IMR-90 (cell line): ENCODE results near the gene DCST2. TPM values are rescaled to one million over a fixed set of nuclear protein-coding genes. Genes with fewer than 3 reads are reported as not detected.
A peak's percentile ranks its signal among the peaks of the same experiment; 100 is the strongest.

Experiments used
- ATAC-seq: fragments of 200-7000 bp; cut with Tn5 transposase; 2 replicates; pipeline ENCODE4 v1.9.1; 2020; ENCODE audit warnings: low read depth, mild to moderate bottlenecking, moderate library complexity
- BruUV-seq: library from RNA; stranded (reverse); fragments of 400-500 nt; replicated peaks from 2 replicates; lab custom pipeline; 2021; lab: Mats Ljungman, UMichigan
- CTCF ChIA-PET: fragments of 300-600 bp; formaldehyde crosslinking; extraction: SDS; loops from one replicate; lab custom pipeline; 2021; ENCODE audit warnings: antibody characterized with exemption; lab: Yijun Ruan, JAX
- POLR2A ChIA-PET: fragments of 300-600 bp; sonication (Branson Sonifier 250); formaldehyde crosslinking; loops from one replicate; lab custom pipeline; 2022; ENCODE audit warnings: antibody characterized with exemption; ENCODE audit not compliant: unreplicated experiment; lab: Charles Lee
- DNase-seq: peaks from one replicate; pipeline ENCODE4 v3.0.0; 2013
- H2AFZ ChIP-seq: replicated peaks from 2 replicates; pipeline ENCODE3; 2013; ENCODE audit warnings: low read length, mild to moderate bottlenecking; ENCODE audit not compliant: poor library complexity
- H2AK5ac ChIP-seq: 2 replicates; pipeline ENCODE4 v1.6.1; 2013; ENCODE audit warnings: low read depth, low read length, inconsistent platforms
- H2AK9ac ChIP-seq: replicated peaks from 2 replicates; pipeline ENCODE3; 2013; ENCODE audit warnings: mild to moderate bottlenecking, low read depth, low read length, moderate library complexity; ENCODE audit not compliant: poor library complexity
- H2BK120ac ChIP-seq: 2 replicates; pipeline ENCODE4 v1.6.1; 2013; ENCODE audit warnings: low read depth, low read length, inconsistent platforms
- H2BK15ac ChIP-seq: 3 replicates; pipeline ENCODE4 v1.6.1; 2013; ENCODE audit warnings: low read depth, low read length, inconsistent platforms
- H2BK20ac ChIP-seq: 2 replicates; pipeline ENCODE4 v1.6.1; 2013; ENCODE audit warnings: low read depth, mild to moderate bottlenecking, inconsistent platforms, low read length, moderate library complexity
- H2BK5ac ChIP-seq: 2 replicates; pipeline ENCODE4 v1.6.1; 2013; ENCODE audit warnings: mild to moderate bottlenecking, low read depth, low read length, inconsistent platforms; ENCODE audit not compliant: poor library complexity, severe bottlenecking
- H3K14ac ChIP-seq: replicated peaks from 2 replicates; pipeline ENCODE4 v1.6.1; 2013; ENCODE audit warnings: low read depth, low read length, inconsistent platforms
- H3K18ac ChIP-seq: 2 replicates; pipeline ENCODE4 v1.6.1; 2013; ENCODE audit warnings: low read depth, low read length, control low read depth
- H3K23ac ChIP-seq: 2 replicates; pipeline ENCODE4 v1.6.1; 2013; ENCODE audit warnings: low read depth, low read length, inconsistent platforms
- H3K27ac ChIP-seq: 2 replicates; pipeline ENCODE4 v1.5.1; 2013; ENCODE audit warnings: mild to moderate bottlenecking, control low read depth, low read length; ENCODE audit not compliant: insufficient read depth
- H3K27me3 ChIP-seq: 2 replicates; pipeline ENCODE4 v1.6.1; 2013; ENCODE audit warnings: low read length; ENCODE audit not compliant: control insufficient read depth, insufficient read depth
- H3K36me3 ChIP-seq: 2 replicates; pipeline ENCODE4 v1.6.1; 2013; ENCODE audit warnings: low read length, mixed read lengths; ENCODE audit not compliant: control insufficient read depth, insufficient read depth
- H3K4ac ChIP-seq: 2 replicates; pipeline ENCODE4 v1.6.1; 2013; ENCODE audit warnings: low read depth, low read length, inconsistent platforms
- H3K4me1 ChIP-seq: 2 replicates; pipeline ENCODE4 v1.6.1; 2013; ENCODE audit warnings: low read length, mixed read lengths; ENCODE audit not compliant: control insufficient read depth, insufficient read depth
- H3K4me2 ChIP-seq: 2 replicates; pipeline ENCODE4 v1.6.1; 2013; ENCODE audit warnings: low read depth, mild to moderate bottlenecking, control low read depth, low read length, moderate library complexity
- H3K4me3 ChIP-seq: 2 replicates; pipeline ENCODE4 v1.5.1; 2013; ENCODE audit warnings: low read depth, mild to moderate bottlenecking, control low read depth, low read length, moderate library complexity; ENCODE audit not compliant: insufficient read depth
- H3K56ac ChIP-seq: 2 replicates; pipeline ENCODE4 v1.6.1; 2013; ENCODE audit warnings: low read length, inconsistent platforms; ENCODE audit not compliant: insufficient read depth; ENCODE audit errors: extremely low read depth
- H3K79me1 ChIP-seq, 2 experiments: 2 replicates each; pipeline ENCODE4 v1.6.1; 2013; ENCODE audit warnings: low read length in 2 of 2, inconsistent platforms in 1 of 2, low read depth in 1 of 2
- H3K9ac ChIP-seq: 2 replicates; pipeline ENCODE4 v1.6.1; 2013; ENCODE audit warnings: low read depth, low read length, control low read depth
- H3K9me1 ChIP-seq: 2 replicates; pipeline ENCODE4 v1.6.1; 2013; ENCODE audit warnings: low read length, inconsistent platforms; ENCODE audit not compliant: insufficient read depth
- H3K9me3 ChIP-seq: 2 replicates; pipeline ENCODE4 v1.6.1; 2013; ENCODE audit warnings: low read length; ENCODE audit not compliant: control insufficient read depth, insufficient read depth
- H4K20me1 ChIP-seq: 2 replicates; pipeline ENCODE4 v1.6.1; 2013; ENCODE audit warnings: low read length, inconsistent platforms; ENCODE audit not compliant: insufficient read depth
- H4K5ac ChIP-seq: 2 replicates; pipeline ENCODE4 v1.6.1; 2013; ENCODE audit warnings: mild to moderate bottlenecking, low read depth, low read length, control low read depth
- H4K8ac ChIP-seq, 2 experiments: 2 replicates each; pipeline ENCODE4 v1.6.1; 2013; ENCODE audit warnings: low read depth in 2 of 2, low read length in 2 of 2, control low read depth in 1 of 2, inconsistent platforms in 1 of 2
- H4K91ac ChIP-seq: 2 replicates; pipeline ENCODE4 v1.6.1; 2013; ENCODE audit warnings: low read depth, low read length, inconsistent platforms; ENCODE audit not compliant: insufficient read depth
- BHLHE40 ChIP-seq: fragments of 150-350 bp; IDR thresholded peaks from 2 replicates; pipeline ENCODE4 v1.6.1; 2016; ENCODE audit warnings: mild to moderate bottlenecking, low read depth, low read length
- CHD1 ChIP-seq: IDR thresholded peaks from 2 replicates; pipeline ENCODE4 v1.6.1; 2012; ENCODE audit warnings: low read depth, low read length, improper control_type of control experiment
- FOS ChIP-seq: fragments of 150-350 bp; IDR thresholded peaks from 2 replicates; pipeline ENCODE4 v1.6.1; 2016; ENCODE audit warnings: low read depth, low read length
- MAZ ChIP-seq: IDR thresholded peaks from 2 replicates; pipeline ENCODE4 v1.6.1; 2012; ENCODE audit warnings: low read depth, mild to moderate bottlenecking, low read length, improper control_type of control experiment, moderate library complexity, borderline replicate concordance
- MXI1 ChIP-seq: IDR thresholded peaks from 2 replicates; pipeline ENCODE4 v1.6.1; 2012; ENCODE audit warnings: low read depth, mild to moderate bottlenecking, low read length, moderate library complexity, borderline replicate concordance
- NFE2L2 ChIP-seq: fragments of 150-350 bp; IDR thresholded peaks from 2 replicates; pipeline ENCODE4 v1.6.1; 2016; ENCODE audit warnings: low read depth, mild to moderate bottlenecking, low read length
- POLR2A ChIP-seq: IDR thresholded peaks from 2 replicates; pipeline ENCODE4 v1.6.1; 2012; ENCODE audit warnings: mild to moderate bottlenecking, low read depth, low read length
- RAD21 ChIP-seq: IDR thresholded peaks from 2 replicates; pipeline ENCODE4 v1.6.1; 2012; ENCODE audit warnings: low read length, improper control_type of control experiment
- RCOR1 ChIP-seq: IDR thresholded peaks from 2 replicates; pipeline ENCODE4 v1.6.1; 2012; ENCODE audit warnings: mild to moderate bottlenecking, low read length, improper control_type of control experiment; ENCODE audit not compliant: insufficient replicate concordance
- RFX5 ChIP-seq: IDR thresholded peaks from 2 replicates; pipeline ENCODE4 v1.8.0; 2012; ENCODE audit warnings: low read depth, mild to moderate bottlenecking, low read length, moderate library complexity
- SMC3 ChIP-seq: fragments of 150-350 bp; IDR thresholded peaks from 2 replicates; pipeline ENCODE4 v1.6.1; 2016; ENCODE audit warnings: low read depth, mild to moderate bottlenecking, antibody characterized with exemption, low read length, moderate library complexity
- WGBS, 2 experiments: methylation state at CpG; one replicate each; pipeline versions ENCODE4 v1.1.5 to v1.1.7; 2013; ENCODE audit warnings: missing lambda C conversion rate in 2 of 2; ENCODE audit not compliant: insufficient read length in 1 of 2; ENCODE audit errors: extremely low coverage in 2 of 2; 5-methylcytosine and 5-hydroxymethylcytosine counted together
- dilution Hi-C: fragments of 300-500 bp; cut with HindIII; formaldehyde crosslinking; loops from one replicate; pipeline ENCODE4 v1.14.3; 2018; ENCODE audit warnings: low sequenced_read_pairs; ENCODE audit not compliant: unreplicated experiment
- in situ Hi-C: fragments of 300-500 bp; cut with MboI; formaldehyde crosslinking; loops from 3 replicates; pipeline ENCODE4 v1.14.3; 2019; ENCODE audit warnings: low sequenced_read_pairs, inconsistent platforms, mixed read lengths
- intact Hi-C: fragments of 100-400 bp; cut with micrococcal nuclease; formaldehyde crosslinking; loops from 2 replicates; pipeline ENCODE4 v1.10.0; 2022
- polyA plus RNA-seq, 3 experiments: library from polyadenylated mRNA; depleted of rRNA; stranded (reverse); fragments of >200 nt; gene quantifications; 2 replicates each; pipeline ENCODE4 v1.2.3, GENCODE V29; 2012; ENCODE audit warnings: low replicate concordance in 1 of 3
- total RNA-seq: library from RNA; depleted of rRNA; stranded (reverse); fragments of >200 nt; gene quantifications from 2 replicates; pipeline ENCODE4 v1.2.3, GENCODE V29; 2012
- TF ChIP-seq, protein P1 (sequence below): fragments of 150-350 bp; IDR thresholded peaks from 2 replicates; pipeline ENCODE4 v1.6.1; 2016; ENCODE audit warnings: low read depth, mild to moderate bottlenecking, low read length, moderate library complexity, borderline replicate concordance
- TF ChIP-seq, protein P2 (sequence below): conservative IDR thresholded peaks from 2 replicates; pipeline ENCODE4 v1.5.1; 2012; ENCODE audit warnings: mild to moderate bottlenecking, low read depth, low read length, improper control_type of control experiment
- TF ChIP-seq, protein P3 (sequence below): fragments of 150-350 bp; IDR thresholded peaks from 2 replicates; pipeline ENCODE4 v1.6.1; 2017; ENCODE audit warnings: mild to moderate bottlenecking, antibody characterized with exemption, low read length, low read depth

Gene DCST2
- total and polyA plus RNA-seq, 2 of the 4 experiments (the other 2 are of a cell fraction), result 0.14 TPM; not detected in 1

DNA sequence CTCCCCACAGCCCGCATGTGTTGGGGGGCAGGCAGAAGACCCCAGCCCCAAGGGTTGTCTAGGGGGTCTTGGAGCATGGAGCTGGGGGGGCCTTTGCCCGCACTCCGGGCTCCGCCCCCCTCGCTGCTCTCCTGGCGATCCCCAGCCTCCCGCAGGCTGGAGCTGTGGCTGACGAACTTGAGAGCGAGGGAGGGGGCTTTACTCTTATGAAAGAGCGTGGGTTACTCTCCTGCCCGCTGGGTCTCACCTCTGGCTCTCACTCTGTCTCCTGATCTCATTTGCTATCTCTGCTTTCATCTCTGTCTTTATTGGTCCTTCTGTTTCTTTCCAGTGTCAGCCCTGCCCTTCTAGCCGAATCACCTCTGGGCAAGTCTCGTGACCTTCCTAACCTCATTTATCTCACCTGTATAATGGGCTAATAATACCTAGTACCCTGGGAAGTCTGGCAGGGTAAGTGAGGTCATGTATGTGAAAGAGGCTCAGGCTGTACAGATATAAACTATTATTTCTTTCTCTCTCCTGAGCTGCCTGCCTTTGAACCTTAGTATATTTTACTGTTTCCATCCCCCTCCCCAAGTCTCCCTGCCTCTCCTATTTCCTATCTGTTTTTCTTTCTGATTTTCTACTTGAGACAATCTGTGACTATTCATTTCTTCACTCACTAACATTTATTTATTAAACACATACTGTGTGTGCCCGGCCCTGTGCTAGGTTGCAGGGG lies 30.7 kb upstream of the DCST2 start:
- Histone ChIP-seq H3K18ac (no peak overlapping the region), H3K79me1 (peaks cover 10 to 17% of the 10 kb centered on the region in 2 experiments), H3K14ac (0 out of 2 replicates have a peak overlapping the region, but pooled peaks have one; percentile 27), H3K4ac (no peak overlapping the region), H3K9me1 (peaks cover 3% of the 10 kb centered on the region; the same call in 1 of the 2 replicates), H2BK20ac (no peak overlapping the region), H3K9ac (peak overlapping the region; percentile 17), H2AK5ac (no peak overlapping the region), H2BK120ac (no peak overlapping the region), H3K23ac (peak overlapping the region; percentile 63; the same call in 1 of the 2 replicates), H2BK15ac (no peak overlapping the region), H4K5ac (no peak overlapping the region), H2AK9ac (no peak overlapping the region), H4K91ac (no peak overlapping the region), H2BK5ac (no peak overlapping the region), H3K36me3 (peaks cover 15% of the 10 kb centered on the region; the same call in 1 of the 2 replicates), H4K20me1 (peaks cover 17% of the 10 kb centered on the region), H3K4me1 (peaks cover 4% of the 10 kb centered on the region; the same call in 1 of the 2 replicates), H4K8ac (peak overlapping the region in 1 of 2 experiments; percentile 24; a peak in 1 of 4 replicates), H2AFZ (peak overlapping the region; percentile 96), H3K4me3 (peak overlapping the region; percentile 90), H3K27me3 (no peaks in the 10 kb centered on the region), H3K27ac (no peak overlapping the region), H3K56ac (no peak overlapping the region), H3K9me3 (no peaks in the 10 kb centered on the region), H3K4me2 (peak overlapping the region; percentile 57)
- dilution Hi-C loops, result no loop called here
- in situ Hi-C loops, result no loop called here
- CTCF ChIA-PET, result interaction anchor here (0.6 to 2.3 kb wide), 3 partner anchors 21 to 579 kb away, joined by 5 to 9 read pairs (median 7); no protein-coding TSS in a partner anchor
- TSS peak; percentile 74 for BruUV-seq
- no CpG with 5 or more reads among the region's 14 CpGs for WGBS, 2 experiments
- peak; percentile 29 for DNase-seq
- POLR2A ChIA-PET, result no interaction called here
- intact Hi-C loops, result loop anchor here (5.0 kb wide), 1 partner anchor 107 kb away; the partner anchor contains the start of gene PBXIP1
- peak; percentile 45 for ATAC-seq
- no peak for TF ChIP-seq SMC3
- TF ChIP-seq, protein P1, sequence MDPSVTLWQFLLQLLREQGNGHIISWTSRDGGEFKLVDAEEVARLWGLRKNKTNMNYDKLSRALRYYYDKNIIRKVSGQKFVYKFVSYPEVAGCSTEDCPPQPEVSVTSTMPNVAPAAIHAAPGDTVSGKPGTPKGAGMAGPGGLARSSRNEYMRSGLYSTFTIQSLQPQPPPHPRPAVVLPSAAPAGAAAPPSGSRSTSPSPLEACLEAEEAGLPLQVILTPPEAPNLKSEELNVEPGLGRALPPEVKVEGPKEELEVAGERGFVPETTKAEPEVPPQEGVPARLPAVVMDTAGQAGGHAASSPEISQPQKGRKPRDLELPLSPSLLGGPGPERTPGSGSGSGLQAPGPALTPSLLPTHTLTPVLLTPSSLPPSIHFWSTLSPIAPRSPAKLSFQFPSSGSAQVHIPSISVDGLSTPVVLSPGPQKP, result no peak
- no peak for TF ChIP-seq MXI1
- no peak for TF ChIP-seq RFX5
- no peak for TF ChIP-seq NFE2L2
- no peak for TF ChIP-seq FOS
- TF ChIP-seq MAZ, result peak; percentile 28; the same call in 1 of the 2 replicates
- no peak for TF ChIP-seq POLR2A
- no peak for TF ChIP-seq RAD21
- TF ChIP-seq BHLHE40, result 0 out of 2 replicates have a peak, but pooled peaks have one; percentile 44
- peak; percentile 24 for TF ChIP-seq RCOR1
- TF ChIP-seq, protein P2, sequence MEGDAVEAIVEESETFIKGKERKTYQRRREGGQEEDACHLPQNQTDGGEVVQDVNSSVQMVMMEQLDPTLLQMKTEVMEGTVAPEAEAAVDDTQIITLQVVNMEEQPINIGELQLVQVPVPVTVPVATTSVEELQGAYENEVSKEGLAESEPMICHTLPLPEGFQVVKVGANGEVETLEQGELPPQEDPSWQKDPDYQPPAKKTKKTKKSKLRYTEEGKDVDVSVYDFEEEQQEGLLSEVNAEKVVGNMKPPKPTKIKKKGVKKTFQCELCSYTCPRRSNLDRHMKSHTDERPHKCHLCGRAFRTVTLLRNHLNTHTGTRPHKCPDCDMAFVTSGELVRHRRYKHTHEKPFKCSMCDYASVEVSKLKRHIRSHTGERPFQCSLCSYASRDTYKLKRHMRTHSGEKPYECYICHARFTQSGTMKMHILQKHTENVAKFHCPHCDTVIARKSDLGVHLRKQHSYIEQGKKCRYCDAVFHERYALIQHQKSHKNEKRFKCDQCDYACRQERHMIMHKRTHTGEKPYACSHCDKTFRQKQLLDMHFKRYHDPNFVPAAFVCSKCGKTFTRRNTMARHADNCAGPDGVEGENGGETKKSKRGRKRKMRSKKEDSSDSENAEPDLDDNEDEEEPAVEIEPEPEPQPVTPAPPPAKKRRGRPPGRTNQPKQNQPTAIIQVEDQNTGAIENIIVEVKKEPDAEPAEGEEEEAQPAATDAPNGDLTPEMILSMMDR, result no peak
- TF ChIP-seq, protein P3, sequence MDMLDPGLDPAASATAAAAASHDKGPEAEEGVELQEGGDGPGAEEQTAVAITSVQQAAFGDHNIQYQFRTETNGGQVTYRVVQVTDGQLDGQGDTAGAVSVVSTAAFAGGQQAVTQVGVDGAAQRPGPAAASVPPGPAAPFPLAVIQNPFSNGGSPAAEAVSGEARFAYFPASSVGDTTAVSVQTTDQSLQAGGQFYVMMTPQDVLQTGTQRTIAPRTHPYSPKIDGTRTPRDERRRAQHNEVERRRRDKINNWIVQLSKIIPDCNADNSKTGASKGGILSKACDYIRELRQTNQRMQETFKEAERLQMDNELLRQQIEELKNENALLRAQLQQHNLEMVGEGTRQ, result no peak
- TF ChIP-seq CHD1, result no peak
